ENCODE results near the gene RBM47. TPM values are rescaled to one million over a fixed set of nuclear protein-coding genes. Genes with fewer than 3 reads are reported as not detected.

RBM47 gene
- total and polyA plus RNA-seq, 2 of the 4 experiments (the other 2 are of a cell fraction) = 0.44 to 1.1 TPM

DNA sequence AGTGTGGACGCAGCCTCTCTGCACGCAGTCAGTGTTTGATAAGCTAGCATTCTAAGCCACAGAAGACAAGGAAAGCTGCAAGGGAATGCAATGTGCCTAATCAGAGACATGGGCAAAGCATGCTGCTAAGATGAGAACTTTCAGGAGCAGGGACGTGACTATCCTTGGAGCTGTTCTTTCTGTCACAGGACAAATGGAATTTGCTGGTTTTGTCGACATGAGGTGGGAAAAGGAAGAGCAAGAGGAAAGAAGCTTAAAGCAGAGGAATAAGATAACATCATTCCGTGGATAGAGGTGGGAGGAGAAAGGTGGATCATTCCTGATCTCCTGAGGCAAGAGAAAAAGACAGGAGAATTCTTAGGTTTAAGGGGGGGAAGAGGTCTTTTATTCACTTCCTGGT lies 33.7 kb downstream of the RBM47 start:
- no peaks in the 10 kb centered on the region for H3K27me3 ChIP-seq (ENCODE audit: control insufficient read depth, insufficient read depth, low read length)
- H3K4me1 ChIP-seq (ENCODE audit: control insufficient read depth, insufficient read depth, low read length) = peaks cover 4% of the 10 kb centered on the region; the same call in 1 of the 2 replicates
- dilution Hi-C loops (cut with HindIII; ENCODE audit: low sequenced_read_pairs, unreplicated experiment) (no loop called here), intact Hi-C loops (cut with micrococcal nuclease) (no loop called here), in situ Hi-C loops (cut with MboI; ENCODE audit: low sequenced_read_pairs) (no loop called here)
- no peaks in the 10 kb centered on the region for H4K20me1 ChIP-seq (ENCODE audit: insufficient read depth, low read length)
- no peak overlapping the region for H2AK5ac ChIP-seq (ENCODE audit: low read depth, low read length)
- no peak overlapping the region for H4K91ac ChIP-seq (ENCODE audit: insufficient read depth, low read depth, low read length)
- H3K4ac ChIP-seq (ENCODE audit: low read depth, low read length) = no peak overlapping the region
- no peaks in the 10 kb centered on the region for H3K36me3 ChIP-seq (ENCODE audit: control insufficient read depth, insufficient read depth, low read length)
- no peak overlapping the region for H3K4me3 ChIP-seq (ENCODE audit: insufficient read depth, low read depth, low read length)
- 76% methylated on average over 5 of the region's 5 CpGs; no CpG with 5 or more reads in 1 of the 2 experiments for WGBS, 2 experiments (ENCODE audit: extremely low coverage in 2 of 2, insufficient read length in 1 of 2)
- no peaks in the 10 kb centered on the region for H3K9me3 ChIP-seq (ENCODE audit: control insufficient read depth, insufficient read depth, low read length)
- TF ChIP-seq, protein P1, sequence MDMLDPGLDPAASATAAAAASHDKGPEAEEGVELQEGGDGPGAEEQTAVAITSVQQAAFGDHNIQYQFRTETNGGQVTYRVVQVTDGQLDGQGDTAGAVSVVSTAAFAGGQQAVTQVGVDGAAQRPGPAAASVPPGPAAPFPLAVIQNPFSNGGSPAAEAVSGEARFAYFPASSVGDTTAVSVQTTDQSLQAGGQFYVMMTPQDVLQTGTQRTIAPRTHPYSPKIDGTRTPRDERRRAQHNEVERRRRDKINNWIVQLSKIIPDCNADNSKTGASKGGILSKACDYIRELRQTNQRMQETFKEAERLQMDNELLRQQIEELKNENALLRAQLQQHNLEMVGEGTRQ (IDR thresholded peaks at IDR 0.05; ENCODE audit: low read depth, low read length) = no peak
- TF ChIP-seq POLR2A (IDR thresholded peaks at IDR 0.05; ENCODE audit: low read depth, low read length) (no peak), CEBPB (IDR thresholded peaks at IDR 0.05; ENCODE audit: low read depth, low read length) (no peak), RFX5 (IDR thresholded peaks at IDR 0.05; ENCODE audit: low read depth, low read length) (no peak), SMC3 (IDR thresholded peaks at IDR 0.05; ENCODE audit: low read depth, low read length) (no peak), RAD21 (IDR thresholded peaks at IDR 0.05; ENCODE audit: low read length) (no peak), CHD1 (IDR thresholded peaks at IDR 0.05; ENCODE audit: low read depth, low read length) (no peak), RCOR1 (IDR thresholded peaks at IDR 0.05; ENCODE audit: insufficient replicate concordance, low read length) (no peak), BHLHE40 (IDR thresholded peaks at IDR 0.05; ENCODE audit: low read depth, low read length) (no peak)
- H3K9me1 ChIP-seq (ENCODE audit: insufficient read depth, low read length) = no peaks in the 10 kb centered on the region; the same call in 1 of the 2 replicates
- BruUV-seq (replicated peaks) = no TSS peak
- H2AFZ ChIP-seq (replicated peaks; ENCODE audit: low read length, poor library complexity) = no peak overlapping the region
- H4K8ac ChIP-seq (ENCODE audit: low read depth in 2 of 2, low read length in 2 of 2) = no peak overlapping the region
- H2AK9ac ChIP-seq (replicated peaks; ENCODE audit: low read depth, low read length, poor library complexity) = no peak overlapping the region
- no peak overlapping the region for H2BK15ac ChIP-seq (ENCODE audit: low read depth, low read length)
- H3K27ac ChIP-seq (ENCODE audit: insufficient read depth, low read length) = no peak overlapping the region
- no peak overlapping the region for H3K4me2 ChIP-seq (ENCODE audit: low read depth, low read length)
- no peak overlapping the region for H2BK5ac ChIP-seq (ENCODE audit: low read depth, low read length, poor library complexity, severe bottlenecking)
- no peak overlapping the region for H3K56ac ChIP-seq (ENCODE audit: extremely low read depth, insufficient read depth, low read length)
- no peak overlapping the region for H3K23ac ChIP-seq (ENCODE audit: low read depth, low read length)
- DNase-seq (no peak), ATAC-seq (ENCODE audit: low read depth) (no peak)
- 0 out of 2 replicates have a peak overlapping the region, but pooled peaks have one; percentile 72 for H3K14ac ChIP-seq (replicated peaks; ENCODE audit: low read depth, low read length)
- no peak overlapping the region for H3K18ac ChIP-seq (ENCODE audit: low read depth, low read length)
- POLR2A ChIA-PET (ENCODE audit: unreplicated experiment) = no interaction called here
- no peak overlapping the region for H2BK20ac ChIP-seq (ENCODE audit: low read depth, low read length)
- CTCF ChIA-PET = no interaction called here
- no peaks in the 10 kb centered on the region for H3K79me1 ChIP-seq (ENCODE audit: low read depth in 1 of 2, low read length in 2 of 2)
- H3K9ac ChIP-seq (ENCODE audit: low read depth, low read length) = no peak overlapping the region
- no peak overlapping the region for H2BK120ac ChIP-seq (ENCODE audit: low read depth, low read length)
- H4K5ac ChIP-seq (ENCODE audit: low read depth, low read length) = no peak overlapping the region
